ENCODE measurements around the gene LRRN2.

Gene LRRN2

GRCh38 chr1:204705888-204706837 is 20.6 kb upstream of the LRRN2 start:
- no peak for TF ChIP-seq SNAI2 (CRISPR knock-in tag; IDR thresholded peaks at IDR 0.05)
- ATAC-seq = no peak

GRCh38 chr1:204705493-204705811 is 19.9 kb upstream of the LRRN2 start:
- ATAC-seq = no peak
- TF ChIP-seq ESRRG (CRISPR knock-in tag; IDR thresholded peaks at IDR 0.05) (no peak), PPARA (CRISPR knock-in tag; IDR thresholded peaks at IDR 0.05; ENCODE audit: borderline replicate concordance) (no peak), ZNF70 (CRISPR knock-in tag; IDR thresholded peaks at IDR 0.05) (no peak), ZFP3 (CRISPR knock-in tag; IDR thresholded peaks at IDR 0.05) (no peak), ISL1 (CRISPR knock-in tag; IDR thresholded peaks at IDR 0.05) (no peak), ZNF565 (CRISPR knock-in tag; conservative IDR thresholded peaks at IDR 0.05; ENCODE audit: low read depth) (no peak), ARNTL (CRISPR knock-in tag; IDR thresholded peaks at IDR 0.05; ENCODE audit: borderline replicate concordance, low read depth) (no peak), ZFP30 (CRISPR knock-in tag; IDR thresholded peaks at IDR 0.05) (no peak), TOX (CRISPR knock-in tag; IDR thresholded peaks at IDR 0.05; ENCODE audit: borderline replicate concordance) (no peak), CREB5 (CRISPR knock-in tag; IDR thresholded peaks at IDR 0.05; ENCODE audit: low read depth) (no peak), PATZ1 (CRISPR knock-in tag; IDR thresholded peaks at IDR 0.05; ENCODE audit: borderline replicate concordance) (no peak), OSR1 (CRISPR knock-in tag; IDR thresholded peaks at IDR 0.05) (no peak), GLIS3 (CRISPR knock-in tag; IDR thresholded peaks at IDR 0.05) (no peak)

GRCh38 chr1:204704794-204705492 is 19.4 kb upstream of the LRRN2 start:
- TF ChIP-seq CREB5 (CRISPR knock-in tag; IDR thresholded peaks at IDR 0.05; ENCODE audit: low read depth) (no peak), BACH2 (CRISPR knock-in tag; IDR thresholded peaks at IDR 0.05; ENCODE audit: borderline replicate concordance) (no peak), TSHZ2 (CRISPR knock-in tag; IDR thresholded peaks at IDR 0.05) (no peak), ARNTL (CRISPR knock-in tag; IDR thresholded peaks at IDR 0.05; ENCODE audit: borderline replicate concordance, low read depth) (no peak), OSR1 (CRISPR knock-in tag; IDR thresholded peaks at IDR 0.05) (no peak), CSDC2 (CRISPR knock-in tag; IDR thresholded peaks at IDR 0.05) (no peak), POU6F1 (CRISPR knock-in tag; IDR thresholded peaks at IDR 0.05; ENCODE audit: borderline replicate concordance, low read depth) (no peak)
- no peak for ATAC-seq

Data from SK-N-SH treated with all-trans-retinoic acid at 6 μM for 48 hours (cell line).